Astrocyte (in vitro differentiated cells and primary cell): Measurements from ENCODE around the gene APOBEC2. TPM values are rescaled to one million over a fixed set of nuclear protein-coding genes. Genes with fewer than 3 reads are reported as not detected.

Source experiments
- DNase-seq: peaks from one replicate; pipeline ENCODE4 v3.0.0-alpha.2; 2010; ENCODE audit warnings: low read depth
- FAIRE-seq: peaks from 2 replicates; lab custom pipeline; 2011; peaks lifted over from hg19 to GRCh38; lab: Jason Lieb, UNC
- H2AFZ ChIP-seq: 2 replicates; pipeline ENCODE4 v1.6.0; 2012; ENCODE audit warnings: low read depth, low read length, inconsistent platforms
- H3K27ac ChIP-seq: 2 replicates; pipeline ENCODE4 v1.5.1; 2011; ENCODE audit warnings: low read depth, low read length, inconsistent platforms
- H3K27me3 ChIP-seq: 2 replicates; pipeline ENCODE4 v1.6.0; 2011; ENCODE audit warnings: low read length, inconsistent platforms; ENCODE audit not compliant: insufficient read depth
- H3K36me3 ChIP-seq: 2 replicates; pipeline ENCODE4 v1.5.1; 2011; ENCODE audit warnings: low read length, inconsistent platforms; ENCODE audit not compliant: insufficient read depth
- H3K4me1 ChIP-seq: 2 replicates; pipeline ENCODE4 v1.5.1; 2011; ENCODE audit warnings: low read length, inconsistent platforms; ENCODE audit not compliant: insufficient read depth
- H3K4me2 ChIP-seq: 2 replicates; pipeline ENCODE4 v1.6.0; 2012; ENCODE audit warnings: low read length, inconsistent platforms
- H3K4me3 ChIP-seq: 2 replicates; pipeline ENCODE4 v1.5.1; 2011; ENCODE audit warnings: low read depth, mild to moderate bottlenecking, low read length, inconsistent platforms; ENCODE audit not compliant: insufficient read depth
- H3K79me2 ChIP-seq: 2 replicates; pipeline ENCODE4 v1.6.0; 2012; ENCODE audit warnings: mild to moderate bottlenecking, low read length, inconsistent platforms; ENCODE audit not compliant: insufficient read depth
- H3K9ac ChIP-seq: 2 replicates; pipeline ENCODE4 v1.6.0; 2012; ENCODE audit warnings: mild to moderate bottlenecking, low read length, inconsistent platforms
- H3K9me3 ChIP-seq: 2 replicates; pipeline ENCODE4 v1.5.1; 2012; ENCODE audit warnings: low read depth, mild to moderate bottlenecking, low read length, inconsistent platforms; ENCODE audit not compliant: insufficient read depth
- H4K20me1 ChIP-seq: 2 replicates; pipeline ENCODE4 v1.6.0; 2012; ENCODE audit warnings: low read length, inconsistent platforms; ENCODE audit not compliant: insufficient read depth
- H3K27ac Mint-ChIP-seq: one replicate; pipeline ENCODE4 v1.8.0; 2021; ENCODE audit warnings: mild to moderate bottlenecking, mixed read lengths; ENCODE audit not compliant: unreplicated experiment
- H3K27me3 Mint-ChIP-seq: one replicate; pipeline ENCODE4 v1.8.0; 2021; ENCODE audit warnings: low read depth, mixed read lengths; ENCODE audit not compliant: unreplicated experiment
- H3K36me3 Mint-ChIP-seq: one replicate; pipeline ENCODE4 v1.8.0; 2021; ENCODE audit warnings: low read depth, mixed read lengths; ENCODE audit not compliant: unreplicated experiment
- H3K4me1 Mint-ChIP-seq: one replicate; pipeline ENCODE4 v1.8.0; 2021; ENCODE audit warnings: low read depth, mixed read lengths; ENCODE audit not compliant: unreplicated experiment
- H3K4me3 Mint-ChIP-seq: one replicate; pipeline ENCODE4 v1.8.0; 2021; ENCODE audit warnings: mild to moderate bottlenecking, moderate library complexity, mixed read lengths; ENCODE audit not compliant: unreplicated experiment
- H3K9me3 Mint-ChIP-seq: one replicate; pipeline ENCODE4 v1.8.0; 2021; ENCODE audit warnings: mild to moderate bottlenecking, mixed read lengths; ENCODE audit not compliant: unreplicated experiment
- CTCF ChIP-seq: IDR thresholded peaks from 2 replicates; pipeline ENCODE4 v1.5.1; 2011; ENCODE audit warnings: low read depth, mild to moderate bottlenecking, inconsistent platforms, low read length, moderate library complexity; ENCODE audit not compliant: insufficient read depth
- EZH2 ChIP-seq: IDR thresholded peaks from 2 replicates; pipeline ENCODE4 v1.6.1; 2012; ENCODE audit warnings: mild to moderate bottlenecking, low read length, inconsistent platforms; ENCODE audit not compliant: insufficient read depth
- total RNA-seq: library from RNA; stranded (reverse); gene quantifications from 2 replicates; pipeline ENCODE4 v1.2.1, GENCODE V29; 2021

The APOBEC2 gene
- total RNA-seq, 1 donor from 2014 or later, result not detected

- no peak overlapping the region for H3K27ac ChIP-seq
- H3K4me2 ChIP-seq, result peak overlapping the region; percentile 88
- no peak for FAIRE-seq
- Mint-ChIP-seq H3K27me3 (peaks cover 12% of the 10 kb centered on the region), H3K4me3 (peak overlapping the region; percentile 80), H3K9me3 (no peaks in the 10 kb centered on the region), H3K4me1 (peaks cover 3% of the 10 kb centered on the region), H3K36me3 (no peaks in the 10 kb centered on the region), H3K27ac (no peak overlapping the region)
- H3K79me2 ChIP-seq, result no peaks in the 10 kb centered on the region
- peak; percentile 57 for DNase-seq
- H3K4me3 ChIP-seq, result peak overlapping the region; percentile 52
- no peaks in the 10 kb centered on the region for H3K36me3 ChIP-seq
- H3K4me1 ChIP-seq, result peaks cover 8% of the 10 kb centered on the region
- no peaks in the 10 kb centered on the region for H4K20me1 ChIP-seq
- TF ChIP-seq CTCF (peak; percentile 72), EZH2 (peak; percentile 27)
- H3K27me3 ChIP-seq, result no peaks in the 10 kb centered on the region
- peak overlapping the region; percentile 89 for H2AFZ ChIP-seq
- H3K9ac ChIP-seq, result peak overlapping the region; percentile 53
- H3K9me3 ChIP-seq, result no peaks in the 10 kb centered on the region
These were observed 25.0 kb upstream of the APOBEC2 start for GRCh38 chr6:41027799-41028560.

DNA sequence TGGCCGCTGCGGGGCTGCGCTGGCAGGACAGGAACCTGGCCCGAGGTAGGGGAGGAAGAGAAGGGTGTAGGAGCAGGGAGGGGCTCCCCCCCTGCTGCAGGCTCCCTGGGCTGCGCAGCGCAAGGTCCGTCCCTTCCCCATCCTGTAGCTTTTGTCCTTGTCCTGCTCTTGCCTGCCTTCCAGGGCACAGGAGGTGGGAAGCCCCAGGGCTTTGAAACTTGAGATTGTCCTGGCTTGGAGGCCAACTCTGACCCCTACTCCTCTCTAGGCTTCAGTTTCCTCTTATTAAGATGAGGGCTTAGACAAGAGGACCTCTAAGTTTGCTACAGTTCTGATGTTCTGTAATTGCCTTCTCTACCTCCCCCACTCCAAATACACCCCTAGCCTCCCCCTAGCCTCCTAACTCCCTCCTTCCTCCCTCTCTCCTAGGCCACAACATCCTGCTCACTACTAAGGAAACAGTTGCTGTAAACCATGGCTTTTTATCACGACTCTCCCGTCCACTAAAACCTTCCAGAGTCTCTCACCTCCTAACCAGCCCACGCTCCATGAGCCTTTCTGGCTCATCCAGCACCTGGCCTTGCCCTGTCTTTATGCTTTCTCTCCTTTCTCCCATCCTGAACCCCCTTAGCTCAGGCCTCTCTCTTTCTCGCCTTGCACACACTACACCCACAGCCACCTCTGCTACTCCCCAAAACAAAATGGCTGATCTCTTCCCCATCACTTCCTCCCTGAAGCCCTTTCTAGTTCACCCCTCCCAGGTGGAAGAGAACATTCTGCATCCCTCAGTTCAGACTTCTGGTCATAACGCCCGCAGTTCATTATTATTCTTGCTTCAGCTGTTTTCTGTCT is 24.2 kb upstream of the APOBEC2 start:
- peak overlapping the region; percentile 88 for H3K4me2 ChIP-seq
- H3K79me2 ChIP-seq, result no peaks in the 10 kb centered on the region
- no peak overlapping the region for H3K27ac Mint-ChIP-seq
- H3K9me3 Mint-ChIP-seq, result no peaks in the 10 kb centered on the region
- peak overlapping the region; percentile 52 for H3K4me3 ChIP-seq
- no peaks in the 10 kb centered on the region for H3K9me3 ChIP-seq
- H3K27ac ChIP-seq, result no peak overlapping the region
- peak overlapping the region; percentile 31 for H3K4me3 Mint-ChIP-seq
- peak overlapping the region; percentile 89 for H2AFZ ChIP-seq
- peaks cover 2% of the 10 kb centered on the region for H3K4me1 Mint-ChIP-seq
- FAIRE-seq, result no peak
- no peaks in the 10 kb centered on the region for H4K20me1 ChIP-seq
- peak overlapping the region; percentile 51 for H3K9ac ChIP-seq
- no peaks in the 10 kb centered on the region for H3K27me3 ChIP-seq
- no peak for TF ChIP-seq CTCF
- no peak for TF ChIP-seq EZH2
- H3K36me3 ChIP-seq, result no peaks in the 10 kb centered on the region
- peaks cover 19% of the 10 kb centered on the region for H3K27me3 Mint-ChIP-seq
- peaks cover 8% of the 10 kb centered on the region for H3K4me1 ChIP-seq
- no peaks in the 10 kb centered on the region for H3K36me3 Mint-ChIP-seq
- no peak for DNase-seq
